ENCODE data around the gene P3H3.
A peak's percentile ranks its signal among the peaks of the same experiment; 100 is the strongest.

P3H3 gene, protein sequence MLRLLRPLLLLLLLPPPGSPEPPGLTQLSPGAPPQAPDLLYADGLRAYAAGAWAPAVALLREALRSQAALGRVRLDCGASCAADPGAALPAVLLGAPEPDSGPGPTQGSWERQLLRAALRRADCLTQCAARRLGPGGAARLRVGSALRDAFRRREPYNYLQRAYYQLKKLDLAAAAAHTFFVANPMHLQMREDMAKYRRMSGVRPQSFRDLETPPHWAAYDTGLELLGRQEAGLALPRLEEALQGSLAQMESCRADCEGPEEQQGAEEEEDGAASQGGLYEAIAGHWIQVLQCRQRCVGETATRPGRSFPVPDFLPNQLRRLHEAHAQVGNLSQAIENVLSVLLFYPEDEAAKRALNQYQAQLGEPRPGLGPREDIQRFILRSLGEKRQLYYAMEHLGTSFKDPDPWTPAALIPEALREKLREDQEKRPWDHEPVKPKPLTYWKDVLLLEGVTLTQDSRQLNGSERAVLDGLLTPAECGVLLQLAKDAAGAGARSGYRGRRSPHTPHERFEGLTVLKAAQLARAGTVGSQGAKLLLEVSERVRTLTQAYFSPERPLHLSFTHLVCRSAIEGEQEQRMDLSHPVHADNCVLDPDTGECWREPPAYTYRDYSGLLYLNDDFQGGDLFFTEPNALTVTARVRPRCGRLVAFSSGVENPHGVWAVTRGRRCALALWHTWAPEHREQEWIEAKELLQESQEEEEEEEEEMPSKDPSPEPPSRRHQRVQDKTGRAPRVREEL

DNA sequence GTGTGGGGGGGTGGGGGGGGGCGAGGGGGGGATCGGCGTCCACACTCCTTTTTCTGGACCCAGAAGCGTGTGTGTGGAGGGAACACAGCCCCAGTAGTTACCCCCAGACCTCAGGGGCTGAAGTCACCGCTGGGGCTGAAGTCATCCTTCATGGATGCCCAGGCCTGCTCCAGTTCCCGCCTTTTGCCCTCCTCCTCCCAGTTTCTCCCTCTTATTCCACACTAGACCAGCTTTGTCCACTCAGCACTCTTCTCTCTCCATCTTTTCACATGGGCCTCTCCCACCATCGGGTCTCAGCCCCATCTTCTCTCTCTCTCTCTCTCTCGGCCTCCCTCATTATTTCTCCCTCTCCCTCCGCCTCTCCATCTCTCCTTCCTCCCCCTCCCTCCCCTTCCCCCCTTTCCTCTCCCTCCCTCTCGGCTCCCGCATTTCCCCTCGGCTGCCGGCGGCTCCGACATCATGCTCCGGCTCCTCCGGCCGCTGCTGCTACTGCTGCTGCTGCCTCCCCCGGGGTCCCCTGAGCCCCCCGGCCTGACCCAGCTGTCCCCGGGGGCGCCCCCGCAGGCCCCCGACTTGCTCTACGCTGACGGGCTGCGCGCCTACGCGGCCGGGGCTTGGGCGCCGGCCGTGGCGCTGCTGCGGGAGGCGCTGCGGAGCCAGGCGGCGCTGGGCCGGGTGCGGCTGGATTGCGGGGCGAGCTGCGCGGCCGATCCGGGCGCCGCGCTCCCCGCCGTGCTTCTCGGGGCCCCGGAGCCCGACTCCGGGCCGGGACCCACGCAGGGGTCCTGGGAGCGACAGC, at the start of gene P3H3:
TSS of gene P3H3 (plus strand) at position 426 of the 799 bp plus-strand sequence. CDS start at position 460, 34 bp downstream.
- DNase-seq (ENCODE audit: low read depth, low spot score): no peak

DNA sequence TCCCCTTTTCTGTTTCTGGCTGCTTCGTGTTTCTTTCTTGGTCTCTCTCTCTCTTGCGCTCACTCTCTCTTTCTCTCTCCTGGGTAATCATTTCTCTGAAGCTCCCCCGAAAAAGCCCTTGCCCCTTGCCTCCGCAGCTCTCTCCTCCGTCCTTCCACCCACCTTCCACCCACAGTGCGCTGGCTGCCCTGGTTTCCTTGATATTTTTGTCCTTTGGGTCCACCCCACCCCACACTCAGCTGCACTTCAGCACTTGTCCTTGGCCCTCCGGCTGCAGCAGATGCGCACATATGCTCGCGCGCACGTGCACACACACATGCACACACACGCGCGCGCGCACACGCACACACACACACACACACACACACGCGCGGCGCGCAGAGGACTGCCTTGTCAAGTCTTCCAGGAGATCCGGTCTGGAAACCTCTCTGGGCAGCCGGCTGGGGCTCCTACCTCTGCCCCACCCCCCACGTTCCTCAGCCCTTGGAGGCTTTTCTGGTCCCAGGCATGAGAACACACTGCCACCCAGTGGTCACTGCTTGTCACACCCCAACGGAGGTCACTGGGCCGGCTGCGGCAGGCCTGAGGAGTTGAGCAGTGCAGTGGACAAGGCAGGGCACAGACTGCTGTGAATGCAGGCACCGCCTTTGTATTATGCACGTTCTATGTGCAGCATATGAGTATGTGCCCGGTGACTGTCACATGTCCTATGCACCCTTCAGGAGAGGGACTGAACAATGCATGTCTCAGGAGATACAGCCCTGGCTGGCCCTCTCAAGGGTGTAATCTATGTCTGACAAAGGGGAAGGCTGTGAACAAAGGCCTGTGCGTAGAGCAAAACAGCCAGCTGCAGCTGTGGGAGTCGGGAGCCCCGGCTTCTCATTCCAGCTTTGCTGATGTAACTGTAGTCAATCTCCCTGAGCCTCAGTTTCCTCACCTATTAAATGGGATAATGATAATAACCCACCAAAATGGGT, 49.3 kb upstream of the P3H3 start:
- DNase-seq (ENCODE audit: low read depth, low spot score): peak; percentile 70

DNA sequence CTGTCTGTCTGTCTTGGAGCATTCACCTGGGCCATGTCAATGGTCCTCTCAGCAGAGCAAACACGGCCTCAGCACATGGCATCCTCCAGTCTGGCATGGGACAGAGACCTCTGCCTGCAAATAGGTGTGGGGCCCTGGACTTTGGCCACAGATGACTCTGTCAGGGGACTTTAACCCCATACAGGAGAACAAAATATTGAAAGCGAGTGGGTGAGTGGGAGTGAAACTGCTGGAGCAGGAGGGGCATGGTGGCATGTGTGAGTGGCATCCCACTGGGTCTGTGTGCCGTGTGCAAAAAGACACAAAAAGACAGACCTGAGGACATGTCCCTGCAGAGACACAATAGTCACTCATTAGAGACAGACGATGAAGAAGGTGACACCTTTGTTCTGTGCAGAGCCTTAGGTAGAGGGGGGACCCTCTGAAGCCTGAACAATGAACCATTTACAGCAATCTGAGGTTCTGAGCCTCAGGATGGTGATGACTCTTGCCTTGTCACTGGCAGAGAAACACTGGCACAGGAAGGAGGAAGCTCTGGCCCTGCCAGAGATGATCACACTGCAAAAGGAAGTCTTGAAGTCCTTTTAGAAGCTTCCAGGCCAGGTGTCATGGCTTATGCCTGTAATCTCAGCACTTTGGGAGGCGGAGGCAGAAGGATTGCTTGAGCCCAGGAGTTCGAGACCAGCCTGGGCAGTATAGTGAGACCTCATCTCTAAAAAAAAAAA, 48.3 kb upstream of the P3H3 start:
- no peak for DNase-seq (ENCODE audit: low read depth, low spot score)

DNA sequence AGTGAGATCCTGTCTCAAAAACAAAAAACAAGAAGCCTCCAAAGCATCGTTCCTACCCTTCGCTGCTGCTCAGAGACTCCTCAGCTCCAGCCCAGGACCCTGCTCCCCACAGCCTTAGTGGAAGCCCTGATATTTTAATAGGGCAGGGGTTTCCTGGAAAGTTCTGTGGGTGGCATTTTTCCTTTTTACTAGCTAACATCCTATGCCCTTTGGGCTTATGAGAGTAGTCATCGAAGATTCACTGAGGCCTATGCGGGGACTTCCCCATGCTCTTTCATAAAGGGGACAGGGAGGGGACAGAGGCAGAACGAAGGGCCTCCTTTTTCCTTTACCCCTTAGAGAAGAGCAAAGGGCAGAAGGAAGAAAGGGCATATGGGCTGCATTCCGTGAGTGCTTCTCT, 47.6 kb upstream of the P3H3 start:
- no peak for DNase-seq (ENCODE audit: low read depth, low spot score)

DNA sequence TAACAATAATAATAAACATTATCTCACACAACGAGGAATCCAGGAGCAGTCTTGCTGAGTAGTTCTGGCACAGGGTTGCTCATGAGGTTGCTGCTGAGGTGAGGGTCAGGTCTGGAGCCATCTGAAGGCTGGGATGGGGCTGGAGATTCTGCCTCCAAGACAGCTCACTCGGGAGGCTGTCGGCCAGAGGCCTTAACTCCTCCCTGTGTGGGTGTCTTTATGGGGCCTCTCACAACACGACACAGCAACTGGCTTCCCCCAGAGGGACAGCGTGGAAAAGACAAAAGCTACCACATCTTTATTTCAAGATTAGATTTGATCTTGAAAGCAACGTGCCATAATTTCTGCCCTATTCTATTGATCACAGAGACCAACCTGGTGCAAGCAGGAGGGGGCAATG, 46.1 kb upstream of the P3H3 start:
- no peak for DNase-seq (ENCODE audit: low read depth, low spot score)

DNA sequence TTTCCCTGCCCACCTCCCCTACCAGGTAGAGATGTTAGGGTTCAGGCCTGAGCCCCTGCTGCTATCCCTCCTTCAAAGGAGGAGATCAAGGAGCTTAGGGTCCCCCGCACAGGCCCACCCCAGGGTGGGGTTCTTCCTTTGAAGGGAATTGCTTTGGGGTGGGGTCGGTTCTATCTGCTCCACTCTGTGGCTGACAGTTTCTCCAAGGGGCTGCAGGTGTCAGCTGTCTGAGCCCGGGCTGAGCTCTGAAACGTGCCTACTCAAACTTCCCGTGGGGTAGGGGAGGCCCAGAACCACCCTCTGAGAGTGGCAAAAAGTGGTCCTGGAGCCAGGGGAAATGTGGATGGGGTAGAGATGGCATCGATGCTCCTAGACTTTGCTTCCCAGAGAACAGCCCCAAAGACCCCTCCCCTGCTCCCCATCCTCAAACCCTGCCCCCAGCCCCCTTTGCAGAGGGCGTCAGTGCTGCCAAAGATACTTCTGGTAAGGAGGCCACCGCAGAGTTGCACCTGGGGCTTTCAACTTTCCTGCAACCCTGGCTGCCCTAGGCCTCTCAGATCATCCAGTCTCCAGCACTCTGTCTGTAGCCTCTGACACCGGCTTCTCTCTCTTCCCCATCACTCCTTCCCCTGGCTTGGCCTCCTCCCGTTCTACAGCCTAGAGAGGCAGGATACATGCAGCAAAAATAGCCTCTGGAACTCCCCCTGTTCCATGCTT, 45.2 kb upstream of the P3H3 start:
- DNase-seq (ENCODE audit: low read depth, low spot score): no peak

DNA sequence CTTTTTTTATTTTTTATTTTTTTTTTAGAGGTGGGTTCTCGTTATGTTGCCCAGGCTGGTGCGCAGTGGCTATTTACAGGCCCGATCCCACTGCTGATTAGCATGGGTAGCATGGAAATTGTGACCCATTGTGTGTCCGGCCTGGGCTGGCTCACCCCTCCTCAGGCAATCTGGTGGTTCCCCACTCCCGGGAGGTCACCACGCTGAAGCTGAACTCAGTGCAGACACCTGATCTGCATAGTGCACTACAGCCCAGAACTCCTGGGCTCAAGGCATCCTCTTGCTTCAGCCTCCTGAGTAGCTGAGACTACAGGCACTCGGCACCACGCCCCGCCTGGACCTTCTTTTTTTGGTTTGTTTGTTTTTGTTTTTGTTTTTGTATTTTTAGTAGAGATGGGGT, 44.4 kb upstream of the P3H3 start:
- DNase-seq (ENCODE audit: low read depth, low spot score): no peak

DNA sequence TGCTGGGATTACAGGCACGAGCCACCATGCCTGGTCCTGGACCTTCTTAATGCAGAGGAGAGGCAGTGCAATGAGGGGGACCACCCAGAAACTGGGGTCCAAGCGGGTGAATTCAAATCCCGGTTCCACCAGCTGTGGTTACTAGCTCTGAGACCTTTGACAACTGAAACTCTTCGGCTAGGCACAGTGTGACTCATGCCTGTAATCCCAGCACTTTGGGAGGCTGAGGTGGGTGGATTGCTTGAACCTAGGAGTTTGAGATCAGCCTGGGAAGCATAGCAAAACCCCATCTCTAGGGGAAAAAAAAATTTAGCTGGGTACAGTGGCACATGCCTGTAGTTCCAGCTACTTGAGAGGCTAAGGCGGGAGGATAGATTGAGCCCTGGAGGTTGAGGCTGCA, 43.9 kb upstream of the P3H3 start:
- no peak for DNase-seq (ENCODE audit: low read depth, low spot score)

DNA sequence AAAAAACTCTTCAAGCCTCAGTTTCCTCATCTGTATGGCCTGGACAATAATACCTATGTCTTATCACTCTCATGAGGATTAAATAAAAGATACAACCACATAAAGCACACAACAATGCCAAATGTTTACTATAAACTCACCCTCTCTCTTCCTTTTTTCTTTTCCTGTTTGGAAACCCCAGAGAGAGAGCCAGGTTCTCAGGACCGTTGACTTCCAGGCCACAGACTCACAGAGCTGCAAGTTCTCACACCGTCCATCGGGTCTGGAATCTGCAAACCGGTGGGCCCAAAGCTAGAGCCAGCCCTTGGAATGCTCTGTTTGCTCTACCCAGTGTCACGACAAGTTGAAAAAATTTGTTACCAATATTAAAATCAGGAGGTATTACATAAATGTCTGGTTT, 43.4 kb upstream of the P3H3 start:
- DNase-seq (ENCODE audit: low read depth, low spot score): no peak

DNA sequence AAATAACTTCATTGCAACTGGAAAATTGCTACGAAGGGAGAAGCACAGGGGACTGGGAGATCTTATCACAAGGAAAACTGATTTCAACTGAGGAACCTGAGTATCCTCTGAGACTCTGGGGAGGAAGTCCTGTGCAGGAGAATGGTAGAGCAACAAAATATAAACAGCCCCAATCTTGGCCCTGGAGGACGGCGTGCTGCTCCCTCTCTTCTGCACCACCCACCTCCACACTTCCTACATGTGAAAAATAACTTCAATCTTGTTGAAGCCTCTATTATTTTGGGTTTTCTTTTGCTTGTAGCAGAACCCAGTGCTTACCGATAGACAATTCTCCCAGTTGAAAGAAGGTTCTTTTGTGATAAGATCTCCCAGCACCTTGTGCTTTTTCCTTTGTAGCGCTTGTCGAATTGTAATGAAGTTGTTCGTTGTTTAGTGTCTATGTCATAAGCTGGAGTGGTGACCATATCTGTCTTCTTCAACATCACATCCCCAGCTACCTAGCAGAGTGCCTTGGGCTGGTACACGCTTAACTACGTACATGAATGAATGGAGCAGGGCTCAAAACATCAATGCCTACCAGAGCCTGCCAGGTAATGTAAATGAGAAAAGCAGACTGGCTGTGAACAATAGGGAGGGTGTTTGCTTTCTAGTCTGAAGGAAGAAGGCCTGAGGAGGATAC, 41.7 kb upstream of the P3H3 start:
- no peak for DNase-seq (ENCODE audit: low read depth, low spot score)

DNA sequence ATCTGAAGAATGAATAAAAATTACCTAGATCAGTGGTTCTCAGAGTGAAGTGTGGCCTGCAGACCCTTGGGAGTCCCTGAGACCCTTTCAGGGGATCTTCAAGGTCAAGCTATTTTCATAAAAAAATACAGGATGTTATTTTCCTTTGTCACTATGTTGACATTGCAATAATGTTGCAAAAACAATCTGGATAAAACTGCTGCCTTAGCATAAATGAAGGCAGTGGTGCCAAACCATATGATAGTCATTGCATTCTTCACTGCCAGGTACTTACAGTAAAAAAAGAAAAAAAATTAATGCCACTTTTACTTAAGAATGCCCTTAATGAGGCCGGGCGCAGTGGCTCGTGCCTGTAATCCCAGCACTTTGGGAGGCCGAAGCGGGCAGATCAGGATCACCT, 40.9 kb upstream of the P3H3 start:
- no peak for DNase-seq (ENCODE audit: low read depth, low spot score)

DNA sequence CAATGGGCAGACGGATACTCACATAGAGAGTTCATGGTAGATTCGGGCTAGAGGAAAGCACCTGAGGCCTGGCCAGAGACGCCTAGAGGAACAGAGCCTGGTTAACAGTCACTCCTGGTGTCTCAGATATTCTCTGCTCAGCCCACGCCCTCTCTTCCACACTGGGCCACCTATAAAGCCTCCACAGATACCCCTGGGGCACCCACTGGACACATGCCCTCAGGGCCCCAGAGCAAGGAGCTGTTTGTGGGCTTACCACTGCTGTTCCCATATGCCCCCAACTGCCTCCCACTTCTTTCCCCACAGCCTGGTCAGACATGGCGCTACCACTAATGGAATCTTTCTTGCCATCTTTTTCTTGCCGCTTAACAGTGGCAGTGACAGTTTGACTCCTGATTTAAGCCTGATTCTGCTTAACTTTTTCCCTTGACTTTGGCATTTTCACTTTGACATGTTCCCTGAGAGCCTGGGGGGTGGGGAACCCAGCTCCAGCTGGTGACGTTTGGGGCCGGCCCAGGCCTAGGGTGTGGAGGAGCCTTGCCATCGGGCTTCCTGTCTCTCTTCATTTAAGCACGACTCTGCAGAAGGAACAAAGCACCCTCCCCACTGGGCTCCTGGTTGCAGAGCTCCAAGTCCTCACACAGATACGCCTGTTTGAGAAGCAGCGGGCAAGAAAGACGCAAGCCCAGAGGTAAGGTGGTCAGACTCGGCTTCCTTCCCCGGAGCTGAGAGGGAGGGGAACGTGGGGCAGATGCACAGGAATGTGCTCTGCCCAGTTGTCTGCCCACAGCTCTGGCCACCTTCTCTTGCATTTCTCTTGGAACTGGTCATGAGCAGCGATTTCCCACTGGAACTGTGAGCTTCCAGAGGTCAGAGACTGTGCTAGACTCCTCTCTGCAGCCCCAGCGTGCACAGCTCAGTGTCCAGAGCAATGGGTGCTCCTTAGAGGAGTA, 39.0 kb upstream of the P3H3 start, which contains the start of gene CD4:
TSS of gene CD4 (plus strand) at position 557 of the 953 bp plus-strand sequence. CDS start 10,611 bp downstream, outside the sequence.
- DNase-seq (ENCODE audit: low read depth, low spot score): no peak

DNA sequence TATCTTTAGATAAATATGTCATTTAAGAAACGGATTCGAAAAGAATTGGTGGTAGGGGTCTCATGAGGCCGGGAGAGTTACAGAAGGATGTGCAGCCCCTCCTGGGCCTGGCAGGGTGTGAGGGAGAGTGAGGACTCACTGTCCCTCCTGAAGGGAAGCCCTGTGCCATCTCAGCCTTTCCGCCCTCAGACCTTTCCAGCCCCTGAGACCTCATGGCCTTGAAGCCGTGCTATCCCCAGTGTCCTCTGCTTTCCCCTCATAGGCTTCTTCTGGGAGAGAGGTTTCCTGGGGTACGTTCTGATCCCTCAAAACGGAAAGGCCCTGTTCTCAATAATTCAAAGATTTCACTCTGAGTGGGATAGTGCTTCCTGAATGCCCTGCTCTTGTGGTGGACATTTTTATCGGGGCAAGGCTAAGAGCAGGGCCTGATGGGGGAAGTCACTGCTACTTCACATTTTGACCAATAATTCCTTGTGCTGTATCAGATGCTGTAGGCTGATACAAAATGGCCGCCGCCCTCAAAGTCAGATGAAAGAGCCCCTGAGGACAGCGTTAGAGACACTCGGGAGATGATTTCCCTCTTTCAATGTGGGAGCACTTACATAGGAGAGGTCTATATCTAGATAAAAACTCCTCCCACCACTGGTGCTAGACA, 37.6 kb upstream of the P3H3 start:
- no peak for DNase-seq (ENCODE audit: low read depth, low spot score)

DNA sequence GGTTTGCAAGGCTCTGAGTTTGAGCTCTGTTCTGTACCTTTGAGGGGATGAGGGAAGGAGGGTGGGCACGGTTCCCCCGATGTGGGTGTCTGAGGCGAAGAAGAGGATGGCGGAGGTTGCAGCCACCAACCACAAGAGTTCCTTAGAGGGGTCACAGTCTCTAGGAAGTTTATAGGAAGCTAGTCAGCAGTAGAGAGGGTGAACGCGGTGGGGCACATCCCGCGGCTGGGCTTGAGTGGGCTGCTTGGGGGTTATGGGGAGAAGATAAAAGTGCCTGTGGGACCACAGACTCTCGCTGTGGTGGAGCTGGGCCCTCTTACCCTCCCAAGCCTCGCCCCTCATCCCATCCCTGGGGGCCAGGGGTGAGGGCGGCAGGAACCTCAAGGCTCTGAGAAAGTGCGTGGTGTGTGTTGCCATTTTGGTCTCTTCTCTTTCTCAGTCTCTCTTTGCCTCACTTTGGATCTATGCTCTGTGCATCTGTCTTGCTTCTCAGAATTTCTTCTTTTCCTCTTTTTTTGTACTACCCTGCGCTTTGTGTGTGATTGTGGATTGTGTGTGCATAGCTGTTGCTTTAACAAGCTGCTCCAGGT, 36.2 kb upstream of the P3H3 start:
- DNase-seq (ENCODE audit: low read depth, low spot score): no peak

DNA sequence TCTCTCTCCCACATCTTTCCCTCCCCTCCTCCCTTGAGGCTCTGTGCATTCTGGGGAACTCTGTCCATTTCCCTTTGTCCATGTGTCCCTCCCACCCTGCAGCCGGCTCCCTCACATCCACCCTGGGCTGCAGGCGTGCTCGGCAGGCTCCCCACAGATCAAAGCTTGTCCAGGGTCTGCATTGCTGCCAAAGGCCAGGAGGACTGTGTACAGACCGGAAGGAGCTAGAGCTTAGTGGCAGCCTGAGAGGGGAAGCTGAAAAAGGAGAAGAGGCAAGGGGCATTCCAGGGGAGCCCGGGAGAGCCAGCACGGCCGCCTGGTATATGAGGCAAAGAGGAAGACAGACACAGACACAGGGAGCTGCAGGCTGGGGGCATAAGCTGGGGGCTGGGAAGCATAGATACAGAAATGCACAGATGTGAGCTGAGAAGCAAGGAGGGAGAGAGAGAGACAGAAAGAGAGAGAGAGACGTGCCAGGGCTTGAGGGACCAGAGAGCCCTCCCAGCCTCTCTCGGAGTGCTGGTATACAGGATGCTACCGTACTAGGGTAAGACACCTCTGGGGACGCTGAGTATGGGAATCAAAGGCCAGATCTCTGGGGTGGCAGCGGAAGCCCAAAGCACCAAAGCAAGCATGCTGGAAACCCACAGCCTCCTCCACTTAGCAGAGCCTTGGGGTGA, 35.5 kb upstream of the P3H3 start:
- DNase-seq (ENCODE audit: low read depth, low spot score): no peak

DNA sequence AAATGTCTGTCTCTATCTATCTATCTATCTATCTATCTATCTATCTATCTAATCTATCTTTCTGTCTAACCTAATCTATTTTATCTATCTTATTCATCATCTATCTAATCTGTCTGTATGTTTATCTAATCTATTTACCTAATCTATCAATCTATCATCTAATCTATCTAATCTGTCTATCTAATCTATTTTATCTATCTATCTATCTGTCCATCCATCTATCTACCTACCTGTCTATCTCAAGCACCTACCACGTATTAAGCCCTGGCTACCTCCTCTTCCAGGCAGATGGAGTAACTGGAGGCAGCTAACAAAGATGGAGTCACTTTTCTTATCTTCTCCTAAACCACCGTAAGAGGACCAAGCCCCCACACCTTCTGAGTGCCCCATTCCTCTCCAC, 33.1 kb upstream of the P3H3 start:
- DNase-seq (ENCODE audit: low read depth, low spot score): no peak
